ENCODE data around the gene POU3F1. TPM values are rescaled to one million over a fixed set of nuclear protein-coding genes. Genes with fewer than 3 reads are reported as not detected.

The POU3F1 gene
- total RNA-seq, 1 donor = under 0.01 TPM

DNA sequence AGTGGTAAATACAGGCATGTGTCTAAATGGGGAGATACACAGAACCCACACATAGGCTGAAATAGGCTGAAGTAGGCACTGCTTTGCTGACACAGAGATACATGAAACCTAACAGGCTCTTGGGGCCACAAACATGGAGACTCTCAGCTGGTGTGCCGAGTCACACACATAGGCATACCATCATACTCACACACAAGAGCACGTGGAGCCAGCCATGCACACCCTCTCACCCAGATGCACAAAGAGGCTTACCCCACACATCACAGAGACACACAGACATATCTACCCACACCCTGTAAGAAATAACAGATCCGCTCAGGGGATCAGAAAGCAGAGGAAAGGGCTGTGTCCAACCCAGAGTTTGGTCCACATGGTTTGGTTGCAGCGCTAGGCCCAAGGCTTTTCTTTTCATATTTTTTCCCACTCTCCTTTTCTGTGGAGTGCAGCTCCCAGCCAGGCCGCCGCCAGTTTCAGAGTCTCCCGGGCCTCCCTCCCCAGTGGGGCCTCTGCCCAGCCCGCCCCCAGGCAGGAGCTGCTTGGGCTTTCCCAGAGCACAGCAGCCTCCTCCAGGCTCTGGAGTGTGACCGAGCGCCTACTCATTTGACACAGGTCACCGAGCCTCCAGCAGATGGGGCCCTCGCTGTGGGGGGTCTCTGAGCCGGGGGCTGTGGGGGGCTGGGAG is 3.9 kb upstream of the POU3F1 start:
- Histone ChIP-seq H3K36me3 (ENCODE audit: insufficient read depth, low read length) (no peaks in the 10 kb centered on the region), H3K27me3 (ENCODE audit: insufficient read depth, low read length) (peaks cover 32% of the 10 kb centered on the region), H4K20me1 (ENCODE audit: insufficient read depth, low read length) (no peaks in the 10 kb centered on the region), H3K4me2 (ENCODE audit: insufficient read depth, low read length) (no peak overlapping the region), H2AFZ (ENCODE audit: low read length) (no peak overlapping the region), H3K4me3 (ENCODE audit: insufficient read depth, low read length) (no peak overlapping the region), H3K9me3 (ENCODE audit: low read depth, low read length) (no peaks in the 10 kb centered on the region), H3K27ac (ENCODE audit: low read depth, low read length) (no peak overlapping the region), H3K79me2 (ENCODE audit: insufficient read depth, low read length) (no peaks in the 10 kb centered on the region), H3K4me1 (ENCODE audit: insufficient read depth, low read length) (no peaks in the 10 kb centered on the region)
- peak; percentile 36 for DNase-seq (ENCODE audit: insufficient read length, low spot score, missing footprints)
- TF ChIP-seq, protein P1, sequence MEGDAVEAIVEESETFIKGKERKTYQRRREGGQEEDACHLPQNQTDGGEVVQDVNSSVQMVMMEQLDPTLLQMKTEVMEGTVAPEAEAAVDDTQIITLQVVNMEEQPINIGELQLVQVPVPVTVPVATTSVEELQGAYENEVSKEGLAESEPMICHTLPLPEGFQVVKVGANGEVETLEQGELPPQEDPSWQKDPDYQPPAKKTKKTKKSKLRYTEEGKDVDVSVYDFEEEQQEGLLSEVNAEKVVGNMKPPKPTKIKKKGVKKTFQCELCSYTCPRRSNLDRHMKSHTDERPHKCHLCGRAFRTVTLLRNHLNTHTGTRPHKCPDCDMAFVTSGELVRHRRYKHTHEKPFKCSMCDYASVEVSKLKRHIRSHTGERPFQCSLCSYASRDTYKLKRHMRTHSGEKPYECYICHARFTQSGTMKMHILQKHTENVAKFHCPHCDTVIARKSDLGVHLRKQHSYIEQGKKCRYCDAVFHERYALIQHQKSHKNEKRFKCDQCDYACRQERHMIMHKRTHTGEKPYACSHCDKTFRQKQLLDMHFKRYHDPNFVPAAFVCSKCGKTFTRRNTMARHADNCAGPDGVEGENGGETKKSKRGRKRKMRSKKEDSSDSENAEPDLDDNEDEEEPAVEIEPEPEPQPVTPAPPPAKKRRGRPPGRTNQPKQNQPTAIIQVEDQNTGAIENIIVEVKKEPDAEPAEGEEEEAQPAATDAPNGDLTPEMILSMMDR (IDR thresholded peaks at IDR 0.05; ENCODE audit: extremely low read depth, low read depth, low read length) = no peak

DNA sequence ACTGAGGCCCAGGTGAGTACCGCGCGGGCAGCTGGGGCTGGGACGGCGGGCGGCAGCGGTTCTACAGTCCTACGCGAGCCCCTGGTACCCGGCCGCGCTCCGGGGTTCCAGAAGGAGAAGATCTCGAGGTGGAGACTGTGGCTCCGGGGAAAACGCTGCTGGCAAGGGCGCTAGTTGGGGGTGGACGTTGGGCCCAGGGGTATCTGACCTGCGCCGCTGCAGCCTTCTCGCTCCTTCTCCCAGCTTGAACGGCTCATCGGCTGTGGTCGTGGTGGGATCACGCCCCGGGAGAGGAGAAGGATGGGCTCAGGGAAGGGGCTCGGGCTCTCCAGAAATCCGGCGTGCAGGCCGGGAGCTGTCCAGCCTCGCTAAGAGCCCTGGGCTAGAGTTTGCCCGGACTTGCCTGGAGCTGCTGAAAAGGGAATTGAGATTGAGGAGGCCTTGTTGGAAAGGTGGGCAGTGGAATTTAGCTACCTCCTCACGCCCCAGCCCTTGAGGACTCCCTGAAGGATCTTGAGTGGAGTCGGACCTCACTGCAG is 1.1 kb upstream of the POU3F1 start:
- Histone ChIP-seq H2AFZ (ENCODE audit: low read length) (peak overlapping the region; percentile 22), H3K4me1 (ENCODE audit: insufficient read depth, low read length) (no peaks in the 10 kb centered on the region), H3K4me2 (ENCODE audit: insufficient read depth, low read length) (peak overlapping the region; percentile 76), H3K27ac (ENCODE audit: low read depth, low read length) (no peak overlapping the region), H3K79me2 (ENCODE audit: insufficient read depth, low read length) (no peaks in the 10 kb centered on the region), H3K9me3 (ENCODE audit: low read depth, low read length) (no peaks in the 10 kb centered on the region), H4K20me1 (ENCODE audit: insufficient read depth, low read length) (peaks cover 3% of the 10 kb centered on the region), H3K27me3 (ENCODE audit: insufficient read depth, low read length) (peaks cover 53% of the 10 kb centered on the region), H3K36me3 (ENCODE audit: insufficient read depth, low read length) (no peaks in the 10 kb centered on the region), H3K4me3 (ENCODE audit: insufficient read depth, low read length) (peak overlapping the region; percentile 66)
- TF ChIP-seq, protein P1 (IDR thresholded peaks at IDR 0.05; ENCODE audit: extremely low read depth, low read depth, low read length) = no peak
- DNase-seq (ENCODE audit: insufficient read length, low spot score, missing footprints) = peak; percentile 97

DNA sequence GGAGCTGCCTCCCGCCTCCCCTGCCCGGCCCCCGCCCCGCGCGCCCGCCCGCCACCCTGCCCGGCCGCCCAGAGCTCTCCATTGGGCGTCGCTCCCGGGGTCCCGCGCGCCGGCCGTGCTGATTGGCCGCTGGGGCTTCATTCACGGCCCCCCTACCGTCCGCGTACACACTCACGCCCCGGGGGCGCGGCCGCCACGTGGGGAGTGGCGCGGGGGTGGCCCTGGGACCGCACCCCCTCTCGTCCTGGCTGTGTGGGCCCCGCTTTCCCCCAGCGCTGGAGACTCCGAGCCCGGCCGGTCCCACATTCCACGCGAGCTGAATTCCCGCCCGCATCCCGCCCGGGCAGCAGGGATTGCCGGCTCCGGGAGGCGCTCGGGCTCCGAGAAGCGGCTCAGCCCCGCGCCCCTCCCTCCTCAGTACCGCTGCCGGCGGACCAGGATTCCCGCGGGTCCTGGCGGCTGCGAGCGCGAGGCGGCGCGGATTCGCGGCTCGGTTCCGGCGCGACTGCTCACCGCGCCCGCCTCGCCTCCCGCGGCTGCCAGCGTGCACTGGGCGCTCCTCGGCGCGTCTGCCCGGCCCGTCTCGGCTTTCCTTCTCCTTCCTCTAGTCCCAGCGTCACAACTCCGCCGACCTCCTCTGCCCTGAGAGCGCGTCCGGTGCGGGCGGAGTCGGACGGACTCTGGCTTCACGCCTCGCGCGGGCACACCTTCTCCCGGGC is 450 bp upstream of the POU3F1 start:
- Histone ChIP-seq H3K79me2 (ENCODE audit: insufficient read depth, low read length) (no peaks in the 10 kb centered on the region), H3K4me1 (ENCODE audit: insufficient read depth, low read length) (no peaks in the 10 kb centered on the region), H3K27ac (ENCODE audit: low read depth, low read length) (no peak overlapping the region), H3K27me3 (ENCODE audit: insufficient read depth, low read length) (peaks cover 59% of the 10 kb centered on the region), H3K36me3 (ENCODE audit: insufficient read depth, low read length) (no peaks in the 10 kb centered on the region), H3K4me2 (ENCODE audit: insufficient read depth, low read length) (peak overlapping the region; percentile 76), H4K20me1 (ENCODE audit: insufficient read depth, low read length) (peaks cover 3% of the 10 kb centered on the region), H3K4me3 (ENCODE audit: insufficient read depth, low read length) (peak overlapping the region; percentile 66), H3K9me3 (ENCODE audit: low read depth, low read length) (no peaks in the 10 kb centered on the region), H2AFZ (ENCODE audit: low read length) (peak overlapping the region; percentile 29)
- TF ChIP-seq, protein P1 (IDR thresholded peaks at IDR 0.05; ENCODE audit: extremely low read depth, low read depth, low read length) = no peak
- DNase-seq (ENCODE audit: insufficient read length, low spot score, missing footprints) = peak; percentile 99

Data from osteoblast (primary cell).